Measurements from ENCODE around the gene CTDP1.
"Not testable (repeated sequence)": the region's sequence is repeated elsewhere in the genome, so short reads cannot be mapped to it uniquely, and the experiment has no call there.

Gene CTDP1

GRCh38 chr18:79704631-79705030 is 25.0 kb downstream of the CTDP1 start:
- DNase-seq, result no peak

- no peak for DNase-seq
Measured at GRCh38 chr18:79705272-79705671, 25.7 kb downstream of the CTDP1 start.

DNA sequence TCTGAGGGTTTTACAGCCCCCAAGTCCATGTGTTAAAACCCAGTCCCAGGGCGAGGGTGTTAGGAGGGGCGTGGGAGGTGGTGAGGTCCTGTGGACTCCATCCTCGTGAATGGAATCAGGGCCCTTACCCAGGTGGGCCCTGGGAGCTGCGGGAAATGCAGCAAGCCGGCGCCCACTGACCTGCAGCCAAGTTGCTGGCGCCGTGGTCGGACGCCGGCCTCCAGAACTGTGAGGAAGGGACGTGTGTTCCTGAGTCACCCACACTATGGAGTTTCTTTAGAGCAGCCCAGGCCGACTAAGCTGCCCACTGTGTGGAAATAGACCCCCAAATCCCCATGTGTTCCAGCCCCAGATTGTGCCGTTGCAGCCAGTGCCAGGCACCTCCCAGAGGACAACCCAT is 26.4 kb downstream of the CTDP1 start:
- no peak for DNase-seq

- DNase-seq, result no peak
Measured at GRCh38 chr18:79706658-79707057, 27.1 kb downstream of the CTDP1 start.

- DNase-seq, result no peak
Measured at GRCh38 chr18:79707239-79707638, 27.6 kb downstream of the CTDP1 start.

GRCh38 chr18:79707671-79708070 is 28.1 kb downstream of the CTDP1 start:
- no peak for DNase-seq

- no peak for DNase-seq
Measured at GRCh38 chr18:79708412-79708811, 28.8 kb downstream of the CTDP1 start.

- no peak for DNase-seq
Measured at GRCh38 chr18:79712206-79712857, 32.7 kb downstream of the CTDP1 start.

GRCh38 chr18:79713341-79713740 is 33.7 kb downstream of the CTDP1 start:
- no peak for DNase-seq

DNA sequence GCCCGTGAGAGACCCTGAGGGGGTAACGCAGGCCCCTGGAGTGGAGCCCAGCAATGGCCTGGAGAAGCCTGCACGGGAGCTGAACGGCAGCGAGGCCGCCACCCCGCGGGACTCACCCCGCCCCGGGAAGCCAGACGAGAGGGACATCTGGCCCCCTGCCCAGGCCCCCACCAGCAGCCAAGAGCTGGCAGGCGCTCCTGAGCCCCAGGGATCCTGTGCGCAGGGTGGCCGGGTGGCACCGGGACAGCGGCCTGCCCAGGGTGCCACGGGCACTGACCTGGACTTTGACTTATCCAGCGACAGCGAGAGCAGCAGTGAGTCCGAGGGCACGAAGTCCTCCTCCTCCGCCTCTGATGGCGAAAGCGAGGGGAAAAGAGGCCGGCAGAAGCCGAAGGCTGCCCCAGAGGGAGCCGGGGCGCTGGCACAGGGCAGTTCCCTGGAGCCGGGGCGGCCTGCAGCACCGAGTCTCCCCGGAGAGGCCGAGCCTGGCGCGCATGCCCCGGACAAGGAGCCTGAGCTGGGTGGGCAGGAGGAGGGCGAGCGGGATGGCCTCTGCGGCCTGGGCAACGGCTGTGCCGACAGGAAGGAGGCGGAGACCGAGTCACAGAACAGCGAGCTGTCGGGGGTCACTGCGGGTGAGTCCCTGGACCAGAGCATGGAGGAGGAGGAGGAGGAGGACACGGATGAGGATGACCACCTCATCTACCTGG is 35.1 kb downstream of the CTDP1 start:
- no peak for DNase-seq

DNA sequence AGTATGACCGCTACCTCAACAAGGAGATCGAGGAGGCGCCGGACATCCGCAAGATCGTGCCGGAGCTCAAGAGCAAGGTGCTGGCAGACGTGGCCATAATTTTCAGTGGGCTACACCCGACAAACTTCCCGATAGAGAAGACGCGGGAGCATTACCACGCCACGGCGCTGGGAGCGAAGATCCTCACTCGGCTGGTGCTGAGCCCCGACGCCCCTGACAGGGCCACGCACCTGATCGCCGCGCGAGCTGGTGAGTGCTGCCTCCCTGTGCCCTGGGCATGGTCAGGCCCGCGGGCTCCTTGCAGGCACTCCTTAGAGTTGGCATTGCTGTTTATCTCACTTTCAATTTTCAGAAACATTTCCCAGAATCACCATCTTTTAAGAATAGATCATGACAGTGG is 35.7 kb downstream of the CTDP1 start:
- no peak for DNase-seq

- no peak for DNase-seq
Measured at GRCh38 chr18:79717059-79717458, 37.5 kb downstream of the CTDP1 start.

DNA sequence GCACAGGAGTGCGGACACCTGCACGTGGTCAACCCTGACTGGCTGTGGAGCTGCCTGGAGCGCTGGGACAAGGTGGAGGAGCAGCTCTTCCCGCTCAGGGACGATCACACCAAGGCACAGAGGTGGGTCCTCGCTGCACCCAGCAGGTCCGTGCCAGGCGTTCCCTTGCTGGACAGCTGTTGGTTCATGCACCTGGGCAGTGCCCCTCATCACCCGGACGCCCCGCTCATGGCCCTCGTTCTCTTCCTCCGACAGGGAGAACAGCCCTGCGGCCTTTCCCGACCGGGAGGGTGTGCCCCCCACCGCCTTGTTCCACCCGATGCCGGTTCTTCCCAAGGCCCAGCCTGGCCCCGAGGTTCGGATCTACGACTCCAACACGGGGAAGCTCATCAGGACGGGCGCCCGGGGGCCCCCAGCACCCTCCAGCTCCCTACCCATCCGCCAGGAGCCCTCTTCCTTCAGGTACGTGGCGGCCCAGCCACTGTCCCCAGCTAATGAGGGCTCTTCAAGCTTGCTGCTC is 38.0 kb downstream of the CTDP1 start:
- no peak for DNase-seq

GRCh38 chr18:79718126-79718525 is 38.5 kb downstream of the CTDP1 start:
- no peak for DNase-seq

DNA sequence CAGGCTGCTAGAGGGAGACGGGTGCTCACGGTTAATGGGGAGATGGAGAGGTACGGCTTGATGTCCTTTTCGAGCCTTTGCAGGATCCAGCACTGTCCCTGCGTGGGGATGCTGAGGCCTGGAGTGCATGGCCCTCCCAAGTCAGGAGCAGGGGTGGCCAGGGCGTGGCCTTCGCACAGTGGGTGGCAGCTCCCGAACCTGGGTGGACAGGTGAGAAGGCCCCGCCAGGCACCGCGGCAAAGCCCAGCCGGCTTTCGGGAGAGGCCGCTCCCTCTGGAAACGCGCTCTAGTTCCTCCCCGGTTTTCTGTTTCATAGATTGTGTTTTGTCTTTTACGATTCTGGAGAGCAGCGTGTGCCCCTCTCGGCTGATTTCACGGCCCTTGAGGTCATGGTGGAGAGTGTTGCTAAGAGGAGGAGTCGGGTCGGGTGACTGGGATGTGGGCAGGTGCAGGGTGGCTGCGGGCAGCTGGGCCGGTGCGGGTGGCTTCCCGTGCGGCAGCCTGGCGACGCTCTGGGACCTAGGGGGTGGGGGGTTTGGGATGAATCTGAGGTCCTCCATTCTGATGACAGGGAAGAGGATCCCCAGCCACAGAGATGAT is 39.4 kb downstream of the CTDP1 start:
- DNase-seq, result no peak

- DNase-seq, result not testable (repeated sequence)
Measured at GRCh38 chr18:79719478-79720358, 40.1 kb downstream of the CTDP1 start.

GRCh38 chr18:79720359-79720733 is 40.7 kb downstream of the CTDP1 start:
- no peak for DNase-seq

DNA sequence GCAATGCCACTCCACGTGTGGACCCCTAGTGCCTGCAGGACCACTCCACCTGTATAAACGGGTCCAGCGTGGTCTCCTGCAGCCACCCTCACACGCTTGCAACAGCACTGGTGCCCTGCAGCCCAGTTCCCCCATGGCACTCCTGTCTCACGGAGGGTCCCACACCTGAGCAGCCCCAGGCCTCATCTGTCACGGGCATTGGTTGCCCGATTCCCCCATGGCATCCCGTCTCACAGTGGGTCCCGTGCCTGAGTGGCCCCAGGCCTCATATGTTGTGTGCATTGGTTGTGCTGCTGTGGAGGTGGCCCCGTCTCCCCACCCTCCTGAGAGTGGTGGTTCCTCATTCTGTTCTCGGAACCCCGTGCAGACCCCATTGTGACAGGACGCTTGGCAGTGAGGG is 43.4 kb downstream of the CTDP1 start:
- no peak for DNase-seq

DNA sequence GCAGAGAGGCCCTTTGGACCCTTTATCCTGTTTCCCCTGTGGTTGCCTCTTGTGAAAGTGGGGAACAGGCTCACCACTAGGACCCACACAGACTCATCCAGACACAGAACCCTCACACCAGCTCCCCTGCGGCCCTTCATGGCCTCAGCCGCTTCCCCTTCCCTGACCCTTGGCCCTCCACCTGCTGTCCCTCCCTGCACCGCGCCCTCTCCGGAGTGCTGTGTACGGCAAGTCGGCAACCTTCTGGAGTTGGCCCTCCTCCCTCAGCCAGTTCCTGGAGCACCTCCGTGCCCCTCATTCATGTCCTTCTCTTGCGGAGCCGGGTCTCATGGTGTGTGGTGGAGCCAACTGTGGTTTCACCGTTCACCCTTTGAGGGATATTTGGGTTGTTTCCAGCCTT is 44.0 kb downstream of the CTDP1 start:
- no peak for DNase-seq

- no peak for DNase-seq
Measured at GRCh38 chr18:79724299-79725080, 44.9 kb downstream of the CTDP1 start.

GRCh38 chr18:79725486-79725885 is 45.9 kb downstream of the CTDP1 start:
- DNase-seq, result no peak

DNA sequence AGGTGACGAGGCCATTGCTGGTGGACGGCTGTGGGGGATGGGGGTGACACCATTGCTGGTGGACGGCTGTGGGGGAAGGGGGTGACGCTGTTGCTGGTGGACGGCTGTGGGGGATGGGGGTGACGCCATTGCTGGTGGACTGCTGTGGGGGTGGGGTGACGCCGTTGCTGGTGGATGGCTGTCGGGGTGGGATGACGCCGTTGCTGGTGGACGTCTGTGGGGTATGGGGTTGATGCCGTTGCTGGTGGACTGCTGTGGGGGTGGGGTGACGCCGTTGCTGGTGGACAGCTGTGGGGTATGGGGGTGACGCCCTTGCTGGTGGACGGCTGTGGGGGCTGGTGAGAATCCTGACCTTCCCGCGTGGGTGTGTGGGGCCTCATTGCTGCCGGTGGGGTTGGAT is 47.1 kb downstream of the CTDP1 start:
- no peak for DNase-seq
